Daoy (cell line): ENCODE results near the gene KIF21B. TPM values are rescaled to one million over a fixed set of nuclear protein-coding genes. Genes with fewer than 3 reads are reported as not detected.
A peak's percentile ranks its signal among the peaks of the same experiment; 100 is the strongest.
"Not testable (repeated sequence)": the region's sequence is repeated elsewhere in the genome, so short reads cannot be mapped to it uniquely, and the experiment has no call there.

Experiments used
- DNase-seq: peaks from one replicate; pipeline ENCODE4 v3.0.0-alpha.2; 2015; ENCODE audit warnings: low read depth
- total RNA-seq: library from RNA; depleted of rRNA; stranded (reverse); fragments of >200 nt; shearing (Covaris generic); gene quantifications from 2 replicates; pipeline ENCODE4 v1.2.3, GENCODE V29; 2014

Gene KIF21B
- total RNA-seq, 1 experiment from 2014 or later: 3.4 TPM

DNA sequence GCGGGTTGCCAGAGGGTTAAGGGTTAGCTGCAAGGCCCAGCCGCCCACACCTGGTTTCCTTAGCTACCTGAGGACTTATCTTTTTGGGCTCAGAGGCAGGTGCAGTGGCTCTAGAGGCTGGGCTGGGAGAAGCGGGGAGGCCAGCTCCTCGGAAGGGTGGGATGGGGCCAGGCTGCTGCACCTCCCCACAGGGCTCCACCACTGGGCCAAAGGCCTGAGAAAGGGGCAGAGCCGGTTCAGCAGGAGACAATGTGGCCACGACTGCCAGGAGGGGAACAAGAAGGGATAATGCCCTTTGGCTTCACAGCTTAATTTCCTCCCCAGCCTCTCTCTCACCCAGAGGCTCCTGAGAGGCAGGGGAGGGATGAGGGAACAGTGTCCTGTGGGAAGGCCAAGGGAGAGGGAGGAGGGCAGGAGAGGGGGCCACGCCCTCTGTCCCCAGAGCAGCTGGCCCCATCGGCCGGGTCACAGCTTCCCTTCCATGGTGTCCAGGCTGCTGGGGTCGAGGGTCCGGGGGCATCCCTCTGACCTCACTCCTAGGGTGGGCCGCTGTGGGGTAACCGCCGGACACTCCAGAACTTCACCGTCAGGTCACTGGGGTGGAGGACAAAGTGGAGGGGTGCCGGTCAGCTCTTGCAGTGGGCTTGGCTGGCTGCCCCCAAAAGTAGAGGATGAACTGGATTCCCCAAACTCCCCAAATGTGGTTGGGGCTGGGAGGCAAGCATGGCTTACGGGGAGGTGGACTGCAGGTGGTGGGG lies 50.4 kb downstream of the KIF21B start:
- DNase-seq: no peak

DNA sequence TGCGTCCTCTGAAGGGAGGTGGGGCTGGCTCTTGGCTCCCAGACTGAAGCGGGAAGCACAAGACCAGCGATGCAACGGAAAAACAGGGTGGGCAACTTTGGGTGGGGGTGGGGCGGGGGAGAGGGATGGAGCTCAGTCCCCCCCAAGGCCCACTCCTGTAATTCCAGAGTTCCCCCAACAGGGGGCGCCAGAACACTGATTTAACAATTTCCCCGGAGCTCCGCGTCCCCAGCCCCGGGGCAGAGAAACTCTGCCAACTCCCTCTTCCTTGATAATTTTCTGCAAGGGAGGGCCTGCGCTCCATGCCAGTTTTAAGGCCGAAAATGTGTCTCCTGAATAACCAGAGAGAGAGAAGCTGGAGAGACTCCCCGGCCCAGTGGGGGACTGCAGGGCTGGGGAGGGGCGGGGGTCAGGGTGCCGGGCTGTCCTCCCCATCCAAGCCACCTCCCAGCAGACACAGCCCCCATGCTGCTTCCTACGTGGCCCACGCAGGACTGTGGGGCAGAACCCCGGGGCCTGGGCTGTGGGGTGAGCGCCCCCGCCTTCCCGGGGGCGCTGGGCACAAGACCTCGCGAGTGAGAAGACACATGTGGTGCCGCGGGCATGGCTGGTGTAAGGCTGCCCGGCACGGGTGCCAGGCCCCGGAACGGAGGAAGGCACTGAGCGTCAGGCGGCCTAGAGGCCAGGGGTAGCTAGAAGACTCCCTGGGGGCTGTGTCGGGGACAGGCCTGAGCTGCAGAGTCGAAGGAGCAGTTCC lies 51.4 kb downstream of the KIF21B start:
- peak; percentile 54 for DNase-seq

DNA sequence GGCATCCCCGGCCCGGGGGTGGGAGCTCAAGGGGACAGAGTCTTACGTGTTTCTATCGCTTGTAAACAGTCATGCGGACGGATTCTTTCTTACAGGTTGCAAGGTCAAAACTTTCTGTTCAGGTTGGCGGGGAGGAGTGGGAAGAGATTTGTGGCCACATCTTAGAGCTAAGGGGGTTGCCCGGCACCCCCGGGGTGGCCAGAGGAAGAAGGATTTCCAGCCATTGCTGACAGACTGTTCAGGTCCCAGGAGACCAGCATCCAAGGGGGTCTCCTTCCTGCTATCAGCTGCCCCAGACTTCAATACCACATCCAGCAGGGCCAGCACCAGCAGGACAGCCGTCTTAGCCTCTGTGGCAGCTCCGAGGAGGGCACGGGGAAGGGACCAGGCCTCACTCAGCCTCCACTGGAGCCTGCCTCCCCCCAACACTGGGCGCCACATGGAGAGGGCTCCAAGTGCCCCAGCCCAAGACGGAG lies 52.0 kb downstream of the KIF21B start:
- no peak for DNase-seq

DNA sequence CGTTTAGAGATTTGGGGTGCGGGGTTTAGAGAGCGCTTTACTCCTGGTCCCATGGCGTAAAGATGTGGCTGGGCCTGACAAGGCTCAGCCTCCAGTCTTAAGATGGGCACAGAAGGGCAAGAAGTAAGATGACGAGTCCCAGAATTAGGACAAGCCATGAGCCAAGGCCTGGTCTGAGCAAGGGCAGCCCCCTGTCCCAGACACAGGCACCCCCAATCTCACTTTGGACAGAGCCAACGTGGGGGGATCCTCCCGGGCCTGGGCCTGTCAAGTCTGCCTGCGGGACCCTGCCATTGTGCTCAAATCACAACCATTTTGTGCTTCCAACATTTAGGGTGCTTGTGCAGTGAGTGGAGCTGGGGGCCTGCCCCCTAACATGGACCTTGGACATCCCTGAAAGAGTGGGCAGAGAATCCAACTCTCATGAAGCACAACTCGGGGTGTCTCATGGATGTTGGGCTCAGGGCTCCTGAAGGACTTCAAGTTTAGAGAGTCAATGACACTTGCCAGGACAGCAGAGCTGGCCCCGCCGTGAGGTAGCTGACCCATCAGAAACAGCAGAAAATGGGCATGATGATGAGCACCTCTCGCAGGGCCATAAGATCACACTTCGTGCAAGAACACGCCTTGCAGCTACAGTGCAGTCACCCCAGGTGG lies 52.6 kb downstream of the KIF21B start:
- DNase-seq: no peak

DNA sequence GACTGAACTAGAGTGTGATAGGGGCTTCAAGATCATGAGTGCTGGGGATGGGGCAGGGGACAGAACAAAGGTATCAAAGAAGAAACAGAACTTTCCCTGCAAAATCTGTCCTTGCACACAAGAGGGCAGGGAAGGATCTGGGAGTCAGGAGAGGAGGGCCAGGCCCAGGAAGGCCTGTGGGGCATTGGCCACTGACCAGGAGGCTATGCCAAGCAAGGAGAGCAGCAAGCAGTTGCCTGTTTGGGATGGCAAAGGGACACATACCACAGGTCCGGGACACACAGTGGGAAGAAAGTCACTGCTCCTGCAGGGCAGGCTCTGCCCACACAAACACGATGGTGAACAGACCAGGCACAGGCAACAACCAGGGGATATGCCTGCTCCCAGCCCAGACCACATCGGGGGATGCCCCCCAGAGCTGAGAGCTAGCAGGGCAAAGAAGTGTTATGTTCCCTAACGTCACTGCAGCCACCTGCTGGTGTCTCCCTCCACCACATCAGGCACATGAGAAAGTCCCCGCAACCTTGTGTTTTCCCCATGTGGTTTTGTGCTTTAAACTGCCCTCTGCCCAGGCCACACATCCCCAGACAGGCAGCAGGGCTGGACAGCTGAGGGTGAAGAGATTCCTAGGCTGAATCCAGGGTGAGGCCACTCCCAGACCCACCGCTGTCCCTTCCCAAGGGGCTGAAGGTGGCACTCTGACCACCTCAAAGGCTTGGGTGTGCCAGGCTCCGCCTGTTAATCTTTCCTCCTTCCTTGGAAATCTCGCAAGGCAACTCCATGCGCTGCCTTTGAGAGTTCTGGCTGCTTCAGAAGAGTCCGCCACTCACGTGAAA lies 53.6 kb downstream of the KIF21B start:
- DNase-seq: no peak

DNA sequence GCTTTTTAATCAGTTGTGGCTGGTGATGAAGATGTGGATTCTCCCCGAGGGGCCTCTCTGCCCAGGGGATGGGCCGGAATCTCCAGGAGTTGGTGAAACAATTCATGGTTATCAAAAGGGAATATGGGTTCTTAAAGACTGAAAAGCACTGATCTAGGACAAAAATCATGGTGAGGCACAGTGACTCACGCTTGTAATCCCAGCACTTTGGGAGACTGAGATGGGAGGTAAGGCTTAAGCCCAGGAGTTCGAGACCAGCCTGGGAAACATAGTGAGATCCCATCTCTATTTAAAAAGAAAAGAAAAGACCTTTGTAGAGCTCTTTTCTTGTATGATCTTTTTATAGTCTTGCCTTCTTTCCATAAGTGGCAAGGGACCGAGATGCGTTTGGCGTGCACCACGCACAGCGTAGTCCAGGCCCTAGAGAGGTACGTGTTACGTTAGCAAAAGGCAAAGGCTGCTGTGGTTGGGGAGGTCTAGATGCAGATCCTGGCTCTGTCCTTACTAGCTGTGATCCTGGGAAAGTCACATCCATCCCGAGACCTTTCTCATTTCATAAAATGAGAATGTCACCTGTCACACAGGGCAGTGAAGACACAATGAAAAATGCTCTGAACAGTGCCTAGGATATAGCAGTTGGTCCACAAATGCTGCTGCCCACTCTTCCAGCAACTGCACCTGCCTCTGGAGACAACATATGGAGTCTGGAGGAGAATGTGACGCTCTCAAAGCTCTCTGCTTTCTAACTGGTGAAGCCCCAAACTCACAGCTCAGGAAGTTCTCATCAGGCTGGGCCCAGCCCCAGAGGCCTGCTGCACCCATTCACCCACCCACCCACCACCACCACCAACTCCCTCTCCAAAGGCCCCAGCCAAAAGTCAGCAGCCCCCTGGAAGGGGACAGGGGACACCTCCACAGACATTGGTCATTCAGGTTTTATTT lies 54.8 kb downstream of the KIF21B start:
- peak; percentile 65 for DNase-seq

DNA sequence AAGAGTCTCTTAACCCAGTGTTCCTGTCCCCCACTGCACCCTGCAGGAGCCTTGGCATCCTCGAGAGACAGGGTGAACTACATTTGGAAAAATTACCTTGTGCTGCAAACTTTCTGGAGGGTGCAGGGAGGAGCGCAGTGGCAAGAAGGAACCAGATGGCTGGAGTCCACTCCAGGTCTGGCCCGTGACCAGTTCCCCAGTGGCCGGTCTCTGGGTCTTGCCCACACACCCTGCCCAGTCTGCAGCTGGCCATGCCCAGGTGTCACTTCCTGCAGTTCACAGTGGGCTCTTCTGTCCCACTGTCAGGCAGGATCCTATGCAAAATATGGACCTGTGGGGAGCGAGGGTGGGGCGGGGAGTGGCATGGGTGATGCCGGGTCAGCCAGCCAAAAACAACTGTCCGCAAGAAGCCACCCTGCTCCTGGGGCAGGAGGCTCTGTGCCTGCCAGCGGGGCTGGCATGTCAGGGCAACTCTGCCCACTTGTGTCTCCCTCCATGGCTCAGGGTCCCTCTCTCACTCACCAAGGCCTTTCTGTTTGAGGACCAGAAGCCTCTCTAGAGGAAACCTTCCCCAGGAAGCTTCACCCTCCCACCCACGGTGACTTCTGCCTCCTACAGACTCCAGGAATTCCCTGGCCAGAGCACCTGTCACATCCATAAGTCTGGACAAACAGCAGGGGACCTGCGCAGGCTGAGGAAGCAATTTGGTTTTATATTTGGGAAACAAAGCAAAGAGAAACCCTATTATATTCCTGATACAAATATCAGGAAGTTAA lies 55.6 kb downstream of the KIF21B start:
- DNase-seq: no peak

DNA sequence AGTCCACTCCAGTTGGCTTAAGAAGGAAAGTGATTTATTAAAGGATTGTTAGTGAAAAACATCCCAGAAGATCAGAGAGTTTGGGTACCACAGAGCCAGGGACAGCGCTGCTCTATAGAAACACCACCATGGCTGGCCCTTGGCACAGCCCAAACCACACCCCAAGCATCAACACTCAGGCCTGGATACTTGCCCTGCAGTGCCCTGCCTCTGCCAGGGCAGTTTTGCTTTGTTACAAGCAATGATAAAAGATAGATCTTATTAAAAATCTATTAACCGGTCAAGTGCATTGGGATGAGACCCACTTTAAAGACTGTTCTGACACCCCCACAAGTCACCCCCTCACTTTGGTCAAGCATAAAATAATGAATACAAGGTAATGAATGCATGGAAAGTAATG lies 56.6 kb downstream of the KIF21B start:
- DNase-seq: no peak

DNA sequence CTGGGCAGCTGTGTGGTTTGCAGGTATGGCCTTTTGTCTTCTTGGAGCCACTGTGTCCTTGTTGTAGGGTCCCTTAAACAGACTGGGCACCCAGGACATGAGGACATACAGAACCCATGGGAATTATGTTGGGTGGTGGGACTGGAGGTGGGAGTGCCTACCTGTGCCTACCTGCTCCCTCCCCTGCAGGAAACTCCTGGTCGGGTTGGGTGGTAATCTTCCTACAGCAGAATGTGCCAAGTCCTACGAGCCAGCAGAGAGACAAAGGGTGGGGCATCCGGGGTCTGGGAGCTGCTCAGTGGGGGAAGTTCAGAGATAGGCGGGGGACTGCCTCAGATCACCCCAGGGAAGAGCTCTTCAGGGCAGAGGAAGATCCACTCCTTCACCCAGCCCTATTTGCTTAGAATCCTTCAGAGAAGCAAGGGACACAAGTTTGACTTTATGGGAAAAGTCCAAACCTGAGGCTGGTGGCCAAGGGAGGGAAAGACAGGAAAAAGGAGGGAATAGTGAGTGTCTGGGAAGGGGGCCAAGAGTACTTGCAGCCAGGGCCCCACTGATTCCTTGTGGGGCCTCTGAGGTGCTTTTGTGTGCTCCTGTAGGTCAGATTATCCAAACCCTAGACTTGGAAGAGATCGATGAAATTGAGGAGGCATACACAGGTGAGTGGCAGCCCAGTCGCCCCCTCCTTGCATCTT lies 58.3 kb downstream of the KIF21B start:
- DNase-seq: no peak

DNA sequence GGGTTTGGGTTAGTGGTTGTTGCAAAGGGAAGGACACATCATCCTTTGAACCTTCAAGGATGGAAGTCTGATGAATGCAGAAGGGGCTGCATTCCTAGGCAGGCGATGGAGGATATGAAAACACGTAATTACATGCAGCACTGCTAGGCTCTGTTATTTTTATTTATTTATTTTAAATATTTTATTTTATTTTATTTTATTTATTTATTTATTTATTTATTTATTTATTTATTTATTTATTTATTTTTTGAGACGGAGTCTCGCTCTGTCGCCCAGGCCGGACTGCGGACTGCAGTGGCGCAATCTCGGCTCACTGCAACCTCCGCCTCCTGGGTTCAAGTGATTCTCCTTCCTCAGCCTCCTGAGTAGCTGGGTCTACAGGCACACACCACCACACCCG lies 59.6 kb downstream of the KIF21B start:
- DNase-seq: not testable (repeated sequence)

DNA sequence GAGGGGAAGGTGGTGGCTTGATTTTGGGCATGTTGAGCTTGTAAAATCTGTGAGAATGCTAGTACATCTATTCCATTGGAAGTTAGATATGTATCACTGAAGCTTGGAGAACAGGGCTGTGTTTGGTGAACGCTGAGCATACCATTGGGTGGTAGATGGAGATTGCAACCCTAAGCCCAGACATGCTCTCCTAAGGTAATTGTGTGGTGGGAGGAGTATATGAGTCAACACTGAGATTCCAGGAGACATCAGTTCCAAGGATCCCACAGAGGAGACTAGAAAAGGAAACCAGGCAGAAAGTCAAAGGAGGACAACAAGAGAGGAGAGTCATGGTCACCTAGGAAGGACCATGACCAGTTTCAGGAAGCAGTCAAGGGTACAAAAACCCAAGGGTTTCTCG lies 60.4 kb downstream of the KIF21B start:
- no peak for DNase-seq

DNA sequence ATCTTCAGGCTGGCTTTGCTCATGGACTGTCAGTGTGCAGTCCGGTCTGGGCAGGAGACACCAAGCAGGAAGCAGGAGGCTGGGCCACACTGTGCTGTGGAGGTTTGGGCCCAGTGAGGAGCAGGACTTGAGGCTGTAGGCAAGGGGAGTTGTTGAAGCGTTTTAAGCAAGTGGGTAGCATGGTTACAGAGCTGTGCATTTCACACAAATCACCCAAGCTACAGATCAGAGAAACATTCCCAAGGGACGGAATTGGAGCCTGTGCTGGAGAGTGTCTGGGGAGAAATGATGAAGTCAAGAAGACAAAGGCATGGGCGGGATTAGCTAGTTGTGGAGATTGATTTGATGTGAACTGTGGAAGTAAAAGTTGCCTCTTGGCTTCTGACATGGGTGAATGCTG lies 60.9 kb downstream of the KIF21B start:
- no peak for DNase-seq

DNA sequence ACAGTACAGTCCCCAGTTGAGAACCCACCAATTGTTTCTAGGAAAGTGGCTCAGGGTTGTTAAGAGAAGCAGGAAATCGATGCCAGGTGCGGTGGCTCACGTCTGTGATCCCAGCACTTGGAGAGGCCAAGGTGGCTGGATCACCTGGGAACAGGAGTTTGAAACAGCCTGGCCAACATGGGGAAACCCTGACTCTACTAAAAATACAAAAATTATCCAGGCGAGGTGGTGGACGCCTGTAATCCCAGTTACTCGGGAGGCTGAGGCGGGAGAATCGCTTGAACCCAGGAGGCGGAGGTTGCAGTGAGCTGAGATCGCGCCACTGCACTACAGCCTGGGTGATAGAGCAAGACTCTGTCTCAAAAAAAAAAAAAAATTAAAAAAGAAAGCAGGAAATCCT lies 61.4 kb downstream of the KIF21B start:
- not testable (repeated sequence) for DNase-seq

DNA sequence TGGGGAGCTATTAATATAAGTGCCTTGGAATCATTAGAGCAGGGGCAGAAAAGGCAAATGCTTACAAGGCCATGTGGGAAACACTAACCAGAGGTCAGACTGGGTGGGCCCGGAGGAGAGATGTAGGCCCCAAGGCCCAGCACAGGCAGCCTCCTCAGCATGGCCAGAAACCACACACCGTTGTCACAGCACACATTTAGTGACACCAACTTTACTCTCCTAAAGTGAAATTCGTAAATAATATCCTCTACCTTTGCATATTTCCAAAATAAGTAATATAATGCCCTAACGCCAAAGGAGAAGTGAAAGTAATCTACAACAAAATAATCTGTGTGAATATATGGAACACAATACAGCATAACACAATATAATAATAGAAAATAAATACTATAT lies 62.6 kb downstream of the KIF21B start:
- DNase-seq: no peak

DNA sequence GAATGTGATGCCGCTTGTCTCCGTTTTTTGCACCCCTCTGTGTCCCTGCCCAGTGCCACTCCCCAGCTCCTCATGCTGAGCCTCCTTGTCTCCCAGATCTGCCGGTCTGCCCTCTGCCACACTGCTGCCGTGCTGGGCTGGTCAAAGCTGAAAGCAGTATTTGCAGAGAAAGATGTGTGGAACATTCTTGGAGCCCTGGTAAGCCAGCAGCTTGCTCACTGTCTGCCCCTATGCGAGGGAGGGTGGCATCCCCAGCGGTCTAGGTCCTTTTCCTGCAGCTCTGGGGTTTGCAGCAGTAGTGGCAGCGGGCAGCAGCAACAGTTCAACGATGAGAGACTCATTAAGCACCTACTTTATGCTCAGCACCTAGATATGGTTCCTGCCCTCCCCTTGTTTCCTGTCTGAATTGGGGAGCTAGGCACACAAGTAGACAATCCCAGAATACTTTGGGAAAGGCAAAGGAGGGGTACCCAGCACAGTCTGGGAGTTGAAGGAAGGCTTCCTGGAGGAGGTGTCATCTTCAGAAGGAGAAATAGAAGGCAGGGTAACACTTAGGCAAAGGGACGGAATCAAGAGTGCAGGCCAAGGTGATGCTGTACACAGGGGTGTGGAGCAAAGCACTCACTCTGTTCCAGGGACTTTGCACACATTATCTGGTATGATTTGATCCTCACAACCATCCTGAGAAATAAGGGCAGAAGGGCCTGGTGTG lies 63.1 kb downstream of the KIF21B start:
- DNase-seq: no peak

DNA sequence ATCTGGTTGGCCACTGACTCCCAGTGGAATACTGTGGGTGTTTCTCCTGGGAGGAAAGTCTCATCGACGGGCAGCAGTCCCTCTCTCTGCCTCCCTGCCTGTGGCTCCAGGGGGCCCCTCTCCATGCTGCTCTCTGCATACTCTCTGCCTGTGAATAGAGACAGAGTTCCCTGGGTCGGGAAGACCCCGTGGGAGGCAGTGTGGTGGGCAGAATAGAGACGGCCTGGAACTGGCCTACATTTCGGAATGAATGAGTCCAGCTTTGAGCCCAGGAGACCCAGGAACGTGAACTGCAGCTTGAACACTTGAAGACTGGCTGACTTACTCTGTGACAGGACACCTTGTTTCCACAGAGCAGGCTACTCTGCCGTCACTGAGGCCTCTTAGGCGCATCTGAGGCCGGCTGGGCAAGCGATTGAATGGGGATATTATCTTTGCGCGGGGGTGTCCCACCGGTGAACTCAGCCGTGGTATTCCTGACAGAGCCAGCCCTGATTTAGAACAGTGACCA lies 64.0 kb downstream of the KIF21B start:
- DNase-seq: no peak

DNA sequence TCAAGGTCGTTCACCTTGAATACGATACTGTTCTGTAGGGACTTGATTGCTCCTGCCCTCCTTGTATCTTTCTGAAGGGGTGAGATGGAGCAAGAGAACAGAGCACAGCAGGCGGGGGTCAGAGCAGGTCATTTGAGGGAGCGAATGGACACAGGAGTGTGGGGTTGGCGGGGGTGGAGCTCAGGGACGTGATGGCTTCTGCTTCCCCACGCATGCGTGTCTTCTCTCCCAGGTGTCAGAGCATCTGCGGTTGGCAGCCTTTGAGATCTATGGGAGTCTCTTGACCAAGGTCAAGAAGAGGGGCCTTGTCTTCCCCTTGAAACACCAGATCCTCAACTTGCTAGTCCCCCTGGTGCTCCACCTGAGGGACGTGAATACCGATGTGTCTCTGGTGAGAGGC lies 64.9 kb downstream of the KIF21B start:
- no peak for DNase-seq

DNA sequence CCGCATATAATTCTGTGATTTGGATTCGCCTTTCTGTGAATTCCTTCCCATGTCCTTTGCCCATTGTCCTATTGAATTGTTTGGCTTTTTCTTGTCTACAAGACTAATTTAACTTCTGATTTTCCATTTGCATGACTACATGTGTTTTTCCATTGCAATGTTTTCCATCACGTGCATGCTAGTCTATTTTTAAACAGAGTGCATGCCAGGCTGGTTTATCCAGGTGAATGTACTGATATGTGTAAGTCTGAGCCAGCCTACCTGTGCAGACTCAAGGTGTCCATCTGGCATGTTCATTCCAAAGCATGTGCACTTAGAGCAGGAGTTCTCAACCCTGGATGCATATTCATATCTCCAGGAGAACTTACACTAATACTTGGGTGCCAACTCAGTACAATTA lies 69.1 kb downstream of the KIF21B start:
- DNase-seq: no peak
